K562 (cell line): Measurements from ENCODE around the gene TSPAN14. TPM values are rescaled to one million over a fixed set of nuclear protein-coding genes. Genes with fewer than 3 reads are reported as not detected.
A peak's percentile ranks its signal among the peaks of the same experiment; 100 is the strongest.

Experiments
- ATAC-seq: fragments of 200-7000 bp; cut with Tn5 transposase; 3 replicates; pipeline ENCODE4 v1.9.1; 2020; ENCODE audit warnings: moderate library complexity
- BruUV-seq: library from RNA; stranded (reverse); fragments of 400-500 nt; replicated peaks from 2 replicates; lab custom pipeline; 2021; lab: Mats Ljungman, UMichigan
- CTCF ChIA-PET: fragments of 300-600 bp; formaldehyde crosslinking; extraction: SDS; loops from one replicate; lab custom pipeline; 2021; ENCODE audit warnings: low intra/inter-chr PET ratio; lab: Yijun Ruan, JAX
- POLR2A ChIA-PET: fragments of 300-600, 350-650 bp; sonication (Branson Sonifier 250); formaldehyde crosslinking; extraction: SDS; loops from one replicate; lab custom pipeline; 2021; ENCODE audit warnings: antibody characterized with exemption, inconsistent platforms; lab: Yijun Ruan, JAX
- DNase-seq, 4 experiments: peaks; one replicate each; pipeline versions ENCODE4 v3.0.0 to v3.0.0-alpha.2; 2011 to 2018; ENCODE audit warnings: low spot score in 3 of 4, mixed read lengths in 3 of 4; ENCODE audit errors: extremely low read depth in 1 of 4
- FAIRE-seq: peaks from 2 replicates; lab custom pipeline; 2011; peaks lifted over from hg19 to GRCh38; lab: Jason Lieb, UNC
- H2AFZ ChIP-seq: 2 replicates; pipeline ENCODE4 v1.6.0; 2011; ENCODE audit warnings: low read depth, low read length, control low read depth, inconsistent platforms
- H3K27ac ChIP-seq: fragments of 200-600 bp; 3 replicates; pipeline ENCODE4 v1.8.0; 2011; ENCODE audit warnings: low read depth, mild to moderate bottlenecking, control low read depth, inconsistent platforms, low read length, moderate library complexity, mixed read lengths; ENCODE audit errors: extremely low read depth
- H3K27me3 ChIP-seq, 2 experiments: fragments of 300-600 bp in 1 of 2; 2 replicates in 1 of 2; 3 replicates in 1 of 2; pipeline versions ENCODE4 v1.6.0 to v1.8.0; 2011; ENCODE audit warnings: inconsistent platforms in 2 of 2, low read length in 2 of 2, mild to moderate bottlenecking in 1 of 2, mixed read lengths in 1 of 2, moderate library complexity in 1 of 2; ENCODE audit not compliant: control insufficient read depth in 2 of 2, insufficient read depth in 2 of 2
- H3K36me3 ChIP-seq: fragments of 300-600 bp; 3 replicates; pipeline ENCODE4 v1.8.0; 2011; ENCODE audit warnings: mild to moderate bottlenecking, low read length, inconsistent platforms; ENCODE audit not compliant: control insufficient read depth, insufficient read depth
- H3K4me1 ChIP-seq, 2 experiments: fragments of 200-600 bp in 1 of 2; replicated peaks in 1 of 2; 2 replicates in 1 of 2; 3 replicates in 1 of 2; pipeline versions ENCODE4 v1.5.1 to v1.8.0; 2011; ENCODE audit warnings: inconsistent platforms in 2 of 2, low read length in 2 of 2, mild to moderate bottlenecking in 1 of 2, mixed read lengths in 1 of 2, moderate library complexity in 1 of 2; ENCODE audit not compliant: control insufficient read depth in 2 of 2, insufficient read depth in 2 of 2
- H3K4me2 ChIP-seq: 2 replicates; pipeline ENCODE4 v1.6.1; 2011; ENCODE audit warnings: low read length, control low read depth, inconsistent platforms, mixed read lengths; ENCODE audit not compliant: insufficient read depth
- H3K4me3 ChIP-seq: fragments of 200-600 bp; sonication (generic), shearing (Covaris generic); 2 replicates; pipeline ENCODE4 v1.5.1; 2016; ENCODE audit warnings: control low read depth, inconsistent platforms
- H3K79me2 ChIP-seq: fragments of 200-600 bp; 3 replicates; pipeline ENCODE4 v1.8.0; 2011; ENCODE audit warnings: low read length, inconsistent platforms; ENCODE audit not compliant: control insufficient read depth, insufficient read depth
- H3K9ac ChIP-seq, 2 experiments: 2 replicates each; pipeline versions ENCODE4 v1.6.0 to v1.6.1; 2011; ENCODE audit warnings: low read depth in 2 of 2, low read length in 2 of 2, control low read depth in 1 of 2, inconsistent platforms in 1 of 2, mild to moderate bottlenecking in 1 of 2, mixed read lengths in 1 of 2; ENCODE audit not compliant: insufficient read depth in 1 of 2
- H3K9me1 ChIP-seq: one replicate; pipeline ENCODE4 v1.6.0; 2011; ENCODE audit warnings: inconsistent platforms, mild to moderate bottlenecking, low read length, moderate library complexity; ENCODE audit not compliant: control insufficient read depth, insufficient read depth
- H3K9me3 ChIP-seq: replicated peaks from 2 replicates; pipeline ENCODE4 v1.5.1; 2011; ENCODE audit warnings: low read depth, low read length, inconsistent platforms; ENCODE audit not compliant: control insufficient read depth, insufficient read depth
- H4K20me1 ChIP-seq: replicated peaks from 2 replicates; pipeline ENCODE4 v1.6.1; 2011; ENCODE audit warnings: low read length, inconsistent platforms, mixed read lengths; ENCODE audit not compliant: control insufficient read depth, insufficient read depth
- CTCF ChIP-seq, 3 experiments: IDR thresholded peaks in 2 of 3; conservative IDR thresholded peaks in 1 of 3; 2 replicates each; pipeline ENCODE4 v1.5.1; 2011 to 2012; ENCODE audit warnings: low read length in 3 of 3, mild to moderate bottlenecking in 3 of 3, control low read depth in 2 of 3, improper control_type of control experiment in 1 of 3, inconsistent platforms in 1 of 3, low read depth in 1 of 3, mixed read lengths in 1 of 3, moderate library complexity in 1 of 3; ENCODE audit not compliant: insufficient read depth in 2 of 3
- NFATC3 ChIP-seq: fragments of 450-650 bp; IDR thresholded peaks from 2 replicates; pipeline ENCODE4 v1.6.1; 2017; ENCODE audit warnings: mild to moderate bottlenecking
- ZNF146 ChIP-seq: IDR thresholded peaks from one replicate; pipeline ENCODE4 v1.6.1; 2018; ENCODE audit warnings: missing compliant biosample characterization; ENCODE audit not compliant: unreplicated experiment
- WGBS: fragments of 100-300 bp; shearing (Covaris generic); methylation state at CpG from one replicate; pipeline ENCODE4 v1.1.6; 2016; ENCODE audit warnings: low coverage, mixed read lengths; ENCODE audit not compliant: insufficient coverage; ENCODE audit errors: missing lambda C conversion rate; 5-methylcytosine and 5-hydroxymethylcytosine counted together
- in situ Hi-C: fragments of 300-500 bp; cut with MboI; formaldehyde crosslinking; loops from 4 replicates; pipeline ENCODE4 v1.15.0; 2018; ENCODE audit warnings: inconsistent platforms, mixed read lengths
- intact Hi-C: fragments of 100-400 bp; cut with micrococcal nuclease; formaldehyde crosslinking; loops from 2 replicates; pipeline ENCODE4 v1.14.2; 2022
- polyA plus RNA-seq, 8 experiments: library from polyadenylated mRNA; depleted of rRNA in 4 of 8; stranded (reverse) in 5 of 8; unstranded in 3 of 8; fragments of >200 nt; fragmentation: Nextera tagmentation in 2 of 8; fragmentation: Illumina TruSeq in 1 of 8; extraction: Ambion mirVana in 2 of 8; extraction: Trizol in 1 of 8; gene quantifications; 2 replicates each; pipeline versions ENCODE4 v1.2.1 to v1.2.3, GENCODE V29; 2011 to 2014; ENCODE audit warnings: inconsistent platforms in 1 of 8, missing spikeins in 1 of 8
- total RNA-seq, 7 experiments: library from RNA; depleted of rRNA in 6 of 7; stranded (reverse); fragments of >200 nt in 6 of 7; fragmentation: Illumina TruSeq in 2 of 7; extraction: Trizol in 2 of 7; gene quantifications; 2 replicates each; pipeline versions ENCODE4 v1.2.1 to v1.2.3, GENCODE V29; 2011 to 2021; ENCODE audit warnings: low replicate concordance in 1 of 7

Gene TSPAN14
- total and polyA plus RNA-seq, 9 of the 15 experiments (the other 6 are each of a cell fraction or from before 2014, with no cell fraction given), result 5.8 to 92.9 (median 23.3) TPM

GRCh38 chr10:80529604-80530003 is 75.5 kb downstream of the TSPAN14 start:
- no peak overlapping the region for H3K9ac ChIP-seq
- ATAC-seq (peak; percentile 11; the same call in 1 of the 3 replicates), FAIRE-seq (no peak)
- H3K4me2 ChIP-seq, result no peak overlapping the region
- no peaks in the 10 kb centered on the region for H3K79me2 ChIP-seq
- no peaks in the 10 kb centered on the region for H3K4me1 ChIP-seq
- H3K4me3 ChIP-seq, result no peak overlapping the region
- in situ Hi-C loops (no loop called here), intact Hi-C loops (no loop called here)
- peaks cover 17% of the 10 kb centered on the region in 2 experiments; a peak in 4 of 5 replicates for H3K27me3 ChIP-seq
- no peak for TF ChIP-seq ZNF146 (CRISPR knock-in tag)
- TF ChIP-seq, all 486 proteins: peak for 0
- 3% methylated on average over 12 of the region's 12 CpGs for WGBS
- Histone ChIP-seq H3K9me3 (no peaks in the 10 kb centered on the region), H3K9me1 (no peaks in the 10 kb centered on the region), H2AFZ (no peak overlapping the region), H3K36me3 (no peaks in the 10 kb centered on the region), H3K27ac (no peak overlapping the region), H4K20me1 (no peaks in the 10 kb centered on the region)
- DNase-seq, result no peak
- POLR2A ChIA-PET, result no interaction called here
- CTCF ChIA-PET, result no interaction called here
- no TSS peak for BruUV-seq

- TF ChIP-seq CTCF (IDR thresholded peaks at IDR 0.05 in 2 of 3, conservative IDR thresholded peaks at IDR 0.05 in 1 of 3; ENCODE audit: insufficient read depth in 2 of 3, low read depth in 1 of 3, low read length in 3 of 3) (peak in 1 of 3 experiments; percentile 16; a peak in 1 of 6 replicates), NFATC3 (no peak)
- TF ChIP-seq, all 486 proteins: peak for 1
- no peaks in the 10 kb centered on the region for H3K4me1 ChIP-seq
- ATAC-seq (peak; percentile 52), DNase-seq (no peak), FAIRE-seq (no peak)
- no peak overlapping the region for H3K4me3 ChIP-seq
- H3K9me1 ChIP-seq, result no peaks in the 10 kb centered on the region
- ChIA-PET POLR2A (no interaction called here), CTCF (no interaction called here)
- H2AFZ ChIP-seq, result no peak overlapping the region
- no TSS peak for BruUV-seq
- 0% methylated on average over 2 of the region's 2 CpGs for WGBS
- in situ Hi-C loops, result no loop called here
- H3K27ac ChIP-seq, result no peak overlapping the region
- no peaks in the 10 kb centered on the region for H3K9me3 ChIP-seq
- H4K20me1 ChIP-seq, result no peaks in the 10 kb centered on the region
- intact Hi-C loops, result no loop called here
- no peaks in the 10 kb centered on the region for H3K79me2 ChIP-seq
- no peaks in the 10 kb centered on the region for H3K36me3 ChIP-seq
- peaks cover 17% of the 10 kb centered on the region in 2 experiments; a peak in 4 of 5 replicates for H3K27me3 ChIP-seq
- H3K9ac ChIP-seq, result no peak overlapping the region
- H3K4me2 ChIP-seq, result no peak overlapping the region
These were observed 76.1 kb downstream of the TSPAN14 start for GRCh38 chr10:80530251-80530650.
